Endothelial cell (in vitro differentiated cells): ENCODE results near the gene ANO4. TPM values are rescaled to one million over a fixed set of nuclear protein-coding genes. Genes with fewer than 3 reads are reported as not detected.

ENCODE experiments used
- DNase-seq: peaks from one replicate; pipeline ENCODE4 v3.0.0; 2021; ENCODE audit warnings: low spot score
- H3K27ac Mint-ChIP-seq: one replicate; pipeline ENCODE4 v1.8.0; 2021; ENCODE audit warnings: mixed read lengths, inconsistent platforms; ENCODE audit not compliant: unreplicated experiment
- H3K27me3 Mint-ChIP-seq: one replicate; pipeline ENCODE4 v1.8.0; 2021; ENCODE audit warnings: mild to moderate bottlenecking, moderate library complexity, mixed read lengths, inconsistent platforms; ENCODE audit not compliant: unreplicated experiment
- H3K36me3 Mint-ChIP-seq: one replicate; pipeline ENCODE4 v1.8.0; 2021; ENCODE audit warnings: mild to moderate bottlenecking, low read depth, mixed read lengths, inconsistent platforms; ENCODE audit not compliant: unreplicated experiment
- H3K4me1 Mint-ChIP-seq: one replicate; pipeline ENCODE4 v1.8.0; 2021; ENCODE audit warnings: mild to moderate bottlenecking, mixed read lengths, inconsistent platforms; ENCODE audit not compliant: unreplicated experiment
- H3K4me3 Mint-ChIP-seq: one replicate; pipeline ENCODE4 v1.8.0; 2021; ENCODE audit warnings: mild to moderate bottlenecking, mixed read lengths, inconsistent platforms; ENCODE audit not compliant: unreplicated experiment
- H3K9me3 Mint-ChIP-seq: one replicate; pipeline ENCODE4 v1.8.0; 2021; ENCODE audit warnings: mixed read lengths, inconsistent platforms; ENCODE audit not compliant: unreplicated experiment
- total RNA-seq: library from RNA; stranded (reverse); fragmentation: NEBNext Ultra II Directional; extraction: Animal tissue kit (Norgen Biotek cat#: 25700); gene quantifications from one replicate; pipeline ENCODE4 v1.2.1, GENCODE V29; 2021; ENCODE audit not compliant: unreplicated experiment
- TF ChIP-seq, protein P1 (sequence below): fragments of 200-600 bp; sonication (generic); IDR thresholded peaks from one replicate; pipeline ENCODE4 v1.5.0; 2021; ENCODE audit warnings: antibody characterized with exemption; ENCODE audit not compliant: unreplicated experiment

ANO4 gene
- total RNA-seq, 1 donor from 2014 or later, result 1.1 TPM

DNA sequence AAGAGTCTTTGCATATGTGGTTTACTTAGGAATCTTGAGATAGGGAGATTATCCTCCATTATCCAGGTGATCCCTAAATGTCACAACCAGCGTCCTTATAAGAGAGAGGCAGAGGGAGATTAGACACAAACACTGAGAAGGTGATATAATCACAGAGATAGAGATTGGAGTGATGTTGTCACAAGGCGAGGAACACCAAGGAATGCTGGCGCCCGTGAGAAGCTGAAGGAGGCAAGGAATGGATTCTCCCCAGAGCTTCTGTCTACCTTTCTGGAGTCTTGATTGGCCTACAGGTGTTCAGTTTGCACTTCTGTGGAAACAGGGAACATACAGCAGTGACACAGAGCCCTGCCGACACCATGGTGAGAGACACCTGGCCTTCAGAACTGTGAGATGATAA lies 101.6 kb downstream of the ANO4 start:
- no peak overlapping the region for H3K27ac Mint-ChIP-seq
- no peaks in the 10 kb centered on the region for H3K27me3 Mint-ChIP-seq
- no peaks in the 10 kb centered on the region for H3K36me3 Mint-ChIP-seq
- TF ChIP-seq, protein P1, sequence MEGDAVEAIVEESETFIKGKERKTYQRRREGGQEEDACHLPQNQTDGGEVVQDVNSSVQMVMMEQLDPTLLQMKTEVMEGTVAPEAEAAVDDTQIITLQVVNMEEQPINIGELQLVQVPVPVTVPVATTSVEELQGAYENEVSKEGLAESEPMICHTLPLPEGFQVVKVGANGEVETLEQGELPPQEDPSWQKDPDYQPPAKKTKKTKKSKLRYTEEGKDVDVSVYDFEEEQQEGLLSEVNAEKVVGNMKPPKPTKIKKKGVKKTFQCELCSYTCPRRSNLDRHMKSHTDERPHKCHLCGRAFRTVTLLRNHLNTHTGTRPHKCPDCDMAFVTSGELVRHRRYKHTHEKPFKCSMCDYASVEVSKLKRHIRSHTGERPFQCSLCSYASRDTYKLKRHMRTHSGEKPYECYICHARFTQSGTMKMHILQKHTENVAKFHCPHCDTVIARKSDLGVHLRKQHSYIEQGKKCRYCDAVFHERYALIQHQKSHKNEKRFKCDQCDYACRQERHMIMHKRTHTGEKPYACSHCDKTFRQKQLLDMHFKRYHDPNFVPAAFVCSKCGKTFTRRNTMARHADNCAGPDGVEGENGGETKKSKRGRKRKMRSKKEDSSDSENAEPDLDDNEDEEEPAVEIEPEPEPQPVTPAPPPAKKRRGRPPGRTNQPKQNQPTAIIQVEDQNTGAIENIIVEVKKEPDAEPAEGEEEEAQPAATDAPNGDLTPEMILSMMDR, result no peak
- no peaks in the 10 kb centered on the region for H3K4me1 Mint-ChIP-seq
- no peak overlapping the region for H3K4me3 Mint-ChIP-seq
- no peaks in the 10 kb centered on the region for H3K9me3 Mint-ChIP-seq
- no peak for DNase-seq

GRCh38 chr12:100897240-100897639 lies 102.7 kb downstream of the ANO4 start:
- Mint-ChIP-seq H3K36me3 (no peaks in the 10 kb centered on the region), H3K27me3 (no peaks in the 10 kb centered on the region), H3K4me1 (no peaks in the 10 kb centered on the region), H3K27ac (no peak overlapping the region), H3K4me3 (no peak overlapping the region), H3K9me3 (no peaks in the 10 kb centered on the region)
- DNase-seq, result no peak
- TF ChIP-seq, protein P1, result no peak

- Mint-ChIP-seq H3K36me3 (no peaks in the 10 kb centered on the region), H3K27me3 (no peaks in the 10 kb centered on the region), H3K27ac (no peak overlapping the region), H3K4me3 (no peak overlapping the region), H3K4me1 (no peaks in the 10 kb centered on the region), H3K9me3 (no peaks in the 10 kb centered on the region)
- TF ChIP-seq, protein P1, result no peak
- no peak for DNase-seq
Measured at GRCh38 chr12:100899301-100899700, 104.7 kb downstream of the ANO4 start.

- TF ChIP-seq, protein P1, result no peak
- no peaks in the 10 kb centered on the region for H3K27me3 Mint-ChIP-seq
- H3K36me3 Mint-ChIP-seq, result no peaks in the 10 kb centered on the region
- no peak overlapping the region for H3K4me3 Mint-ChIP-seq
- no peaks in the 10 kb centered on the region for H3K9me3 Mint-ChIP-seq
- H3K4me1 Mint-ChIP-seq, result no peaks in the 10 kb centered on the region
- DNase-seq, result no peak
- H3K27ac Mint-ChIP-seq, result no peak overlapping the region
Measured at GRCh38 chr12:100900808-100901207, 106.2 kb downstream of the ANO4 start.

DNA sequence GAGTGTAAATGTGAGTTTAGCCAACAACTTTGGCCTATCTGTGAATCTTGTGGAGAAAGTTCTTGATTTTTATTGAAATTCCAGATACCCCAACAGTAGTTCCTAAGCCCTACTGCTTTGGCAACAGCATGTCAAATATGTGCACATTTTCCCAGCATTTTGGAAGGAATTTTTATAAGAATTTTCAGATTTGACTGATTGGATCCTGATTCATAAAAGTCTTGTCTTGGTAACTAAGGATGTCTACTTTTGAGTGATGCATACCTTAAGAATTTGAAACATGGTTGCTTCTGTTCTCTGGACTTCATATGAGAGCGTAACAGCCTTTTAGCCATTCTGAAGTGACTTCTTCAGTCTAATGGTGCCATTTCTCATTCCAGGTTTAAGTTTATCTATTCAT lies 106.7 kb downstream of the ANO4 start:
- no peak overlapping the region for H3K27ac Mint-ChIP-seq

More for the DNA sequence above, 106.7 kb downstream of the ANO4 start:
- Mint-ChIP-seq H3K4me3 (no peak overlapping the region), H3K9me3 (no peaks in the 10 kb centered on the region), H3K4me1 (no peaks in the 10 kb centered on the region), H3K36me3 (no peaks in the 10 kb centered on the region), H3K27me3 (no peaks in the 10 kb centered on the region)
- no peak for DNase-seq
- TF ChIP-seq, protein P1, result no peak
